Keratinocyte (primary cell): ENCODE measurements around the gene HIGD2A. TPM values are rescaled to one million over a fixed set of nuclear protein-coding genes. Genes with fewer than 3 reads are reported as not detected.

Experiments
- DNase-seq: peaks from one replicate; pipeline ENCODE4 v3.0.0-alpha.2; 2011; ENCODE audit warnings: low read depth, missing footprints, low spot score
- FAIRE-seq: peaks from 2 replicates; lab custom pipeline; 2011; peaks lifted over from hg19 to GRCh38; lab: Jason Lieb, UNC
- H2AFZ ChIP-seq: 2 replicates; pipeline ENCODE4 v1.6.0; 2012; ENCODE audit warnings: low read length, control low read depth, inconsistent platforms; ENCODE audit not compliant: control insufficient read depth
- H3K27ac ChIP-seq: 2 replicates; pipeline ENCODE4 v1.5.1; 2011; ENCODE audit warnings: low read length; ENCODE audit not compliant: control insufficient read depth, insufficient read depth
- H3K27me3 ChIP-seq: 3 replicates; pipeline ENCODE4 v1.6.0; 2011; ENCODE audit warnings: low read length; ENCODE audit not compliant: control insufficient read depth, insufficient read depth; ENCODE audit errors: extremely low read depth
- H3K36me3 ChIP-seq, 2 experiments: 2 replicates in 1 of 2; 3 replicates in 1 of 2; pipeline ENCODE4 v1.5.1; 2011; ENCODE audit warnings: low read length in 2 of 2, mild to moderate bottlenecking in 1 of 2; ENCODE audit not compliant: control insufficient read depth in 2 of 2, insufficient read depth in 2 of 2; ENCODE audit errors: extremely low read depth in 1 of 2
- H3K4me1 ChIP-seq: 3 replicates; pipeline ENCODE4 v1.5.1; 2011; ENCODE audit warnings: low read length; ENCODE audit not compliant: control insufficient read depth, insufficient read depth; ENCODE audit errors: extremely low read depth
- H3K4me2 ChIP-seq: 3 replicates; pipeline ENCODE4 v1.6.0; 2011; ENCODE audit warnings: low read depth, low read length; ENCODE audit not compliant: control insufficient read depth, insufficient read depth; ENCODE audit errors: extremely low read depth
- H3K4me3 ChIP-seq, 3 experiments: fragments of 200-600 bp in 1 of 3; sonication (generic) in 1 of 3; 2 replicates in 2 of 3; 3 replicates in 1 of 3; pipeline ENCODE4 v1.5.1; 2011 to 2016; ENCODE audit warnings: low read length in 3 of 3, mild to moderate bottlenecking in 3 of 3, control low read depth in 2 of 3, inconsistent platforms in 1 of 3, low read depth in 1 of 3, mixed read lengths in 1 of 3, mixed run types in 1 of 3, moderate library complexity in 1 of 3; ENCODE audit not compliant: control insufficient read depth in 2 of 3, insufficient read depth in 2 of 3; ENCODE audit errors: extremely low read depth in 1 of 3
- H3K79me2 ChIP-seq: 2 replicates; pipeline ENCODE4 v1.6.0; 2012; ENCODE audit warnings: low read length; ENCODE audit not compliant: control insufficient read depth, insufficient read depth
- H3K9ac ChIP-seq: 3 replicates; pipeline ENCODE4 v1.6.0; 2011; ENCODE audit warnings: low read length; ENCODE audit not compliant: control insufficient read depth, insufficient read depth; ENCODE audit errors: extremely low read depth
- H3K9me1 ChIP-seq: 3 replicates; pipeline ENCODE4 v1.6.0; 2011; ENCODE audit warnings: low read length; ENCODE audit not compliant: control insufficient read depth, insufficient read depth; ENCODE audit errors: extremely low read depth
- H3K9me3 ChIP-seq: 2 replicates; pipeline ENCODE4 v1.5.1; 2012; ENCODE audit warnings: low read depth, low read length; ENCODE audit not compliant: control insufficient read depth
- H4K20me1 ChIP-seq: 3 replicates; pipeline ENCODE4 v1.6.0; 2011; ENCODE audit warnings: low read length; ENCODE audit not compliant: control insufficient read depth, insufficient read depth; ENCODE audit errors: extremely low read depth
- CTCF ChIP-seq, 3 experiments: IDR thresholded peaks in 1 of 3; conservative IDR thresholded peaks in 1 of 3; optimal IDR thresholded peaks in 1 of 3; 2 replicates in 2 of 3; 3 replicates in 1 of 3; pipeline versions ENCODE3 to v1.5.1; 2011; ENCODE audit warnings: low read length in 3 of 3, mild to moderate bottlenecking in 3 of 3, moderate library complexity in 2 of 3, control low read depth in 1 of 3, inconsistent platforms in 1 of 3; ENCODE audit not compliant: insufficient read depth in 2 of 3; ENCODE audit errors: extremely low read depth in 1 of 3
- EZH2 ChIP-seq: IDR thresholded peaks from one replicate; pipeline ENCODE4 v1.6.1; 2012; ENCODE audit warnings: inconsistent platforms, mild to moderate bottlenecking, low read length, moderate library complexity
- dilution Hi-C: fragments of 300-500 bp; cut with MboI; formaldehyde crosslinking; loops from one replicate; pipeline ENCODE4 v1.7.0; 2020; ENCODE audit warnings: low sequenced_read_pairs; ENCODE audit not compliant: extremely low pct_ligation_motif_present
- polyA plus RNA-seq, 5 experiments: library from polyadenylated mRNA; depleted of rRNA in 3 of 5; stranded (reverse) in 3 of 5; stranded (forward) in 1 of 5; unstranded in 1 of 5; fragments of >200 nt; gene quantifications; 1 replicate in 1 of 5; 2 replicates in 3 of 5; 3 replicates in 1 of 5; pipeline versions ENCODE4 v1.2.1 to v1.2.3, GENCODE V29; 2011 to 2012; ENCODE audit warnings: missing spikeins in 2 of 5, low read depth in 1 of 5, low replicate concordance in 1 of 5

The HIGD2A gene
- polyA plus RNA-seq, 1 donor (not counting 4 experiments of a cell fraction or from before 2014, with no cell fraction given): 74.6 TPM

DNA sequence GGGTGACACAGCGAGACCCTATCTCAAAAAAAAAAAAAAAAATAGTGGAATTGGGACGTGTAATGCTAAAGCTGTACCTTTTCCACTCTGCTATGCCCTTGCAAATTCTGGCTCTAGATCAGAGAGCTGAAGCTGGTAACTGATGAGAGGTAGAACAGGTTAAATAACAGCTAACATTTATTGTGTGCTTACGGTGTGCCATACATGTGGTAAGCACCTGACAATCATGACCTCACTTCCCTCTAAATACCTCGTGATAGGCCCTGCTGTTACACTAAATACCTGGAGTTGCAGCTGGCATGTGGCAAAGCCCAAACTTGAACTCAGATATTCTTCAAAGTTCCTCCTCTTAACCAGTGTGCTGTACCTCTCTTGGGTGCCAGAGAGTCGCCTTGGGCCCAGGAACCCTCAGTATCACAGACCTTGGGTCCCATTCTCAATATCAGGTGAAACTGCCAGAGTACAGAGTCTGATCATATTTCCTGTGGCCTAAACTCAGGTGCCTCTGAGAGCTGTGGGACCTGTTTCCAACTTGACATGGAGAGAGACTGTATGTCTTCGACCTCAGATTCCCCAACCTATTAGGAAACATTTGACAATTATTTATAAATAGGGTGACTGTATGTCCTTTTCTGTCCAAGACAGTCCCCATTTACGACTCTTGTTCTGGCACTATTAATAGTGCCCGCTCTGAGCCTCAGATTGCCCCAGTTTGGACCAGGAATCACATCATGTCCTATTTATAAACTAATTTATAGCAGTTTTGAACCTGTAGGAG lies 18.4 kb upstream of the HIGD2A start:
- Histone ChIP-seq H4K20me1 (no peaks in the 10 kb centered on the region), H3K4me3 (no peak overlapping the region), H3K27me3 (no peaks in the 10 kb centered on the region), H3K9me1 (no peaks in the 10 kb centered on the region), H3K4me2 (no peak overlapping the region), H3K4me1 (peaks cover 3% of the 10 kb centered on the region), H3K9ac (no peak overlapping the region), H3K9me3 (no peaks in the 10 kb centered on the region), H3K79me2 (no peaks in the 10 kb centered on the region), H2AFZ (no peak overlapping the region), H3K27ac (no peak overlapping the region), H3K36me3 (peaks cover 0 to 6% of the 10 kb centered on the region in 2 experiments)
- dilution Hi-C loops: no loop called here
- TF ChIP-seq EZH2: no peak
- no peak for TF ChIP-seq CTCF (optimal IDR thresholded peaks at IDR 0.05 in 1 of 3, IDR thresholded peaks at IDR 0.05 in 1 of 3, conservative IDR thresholded peaks at IDR 0.05 in 1 of 3; ENCODE audit: extremely low read depth in 1 of 3, insufficient read depth in 2 of 3, low read length in 3 of 3)
- DNase-seq (no peak), FAIRE-seq (no peak)

DNA sequence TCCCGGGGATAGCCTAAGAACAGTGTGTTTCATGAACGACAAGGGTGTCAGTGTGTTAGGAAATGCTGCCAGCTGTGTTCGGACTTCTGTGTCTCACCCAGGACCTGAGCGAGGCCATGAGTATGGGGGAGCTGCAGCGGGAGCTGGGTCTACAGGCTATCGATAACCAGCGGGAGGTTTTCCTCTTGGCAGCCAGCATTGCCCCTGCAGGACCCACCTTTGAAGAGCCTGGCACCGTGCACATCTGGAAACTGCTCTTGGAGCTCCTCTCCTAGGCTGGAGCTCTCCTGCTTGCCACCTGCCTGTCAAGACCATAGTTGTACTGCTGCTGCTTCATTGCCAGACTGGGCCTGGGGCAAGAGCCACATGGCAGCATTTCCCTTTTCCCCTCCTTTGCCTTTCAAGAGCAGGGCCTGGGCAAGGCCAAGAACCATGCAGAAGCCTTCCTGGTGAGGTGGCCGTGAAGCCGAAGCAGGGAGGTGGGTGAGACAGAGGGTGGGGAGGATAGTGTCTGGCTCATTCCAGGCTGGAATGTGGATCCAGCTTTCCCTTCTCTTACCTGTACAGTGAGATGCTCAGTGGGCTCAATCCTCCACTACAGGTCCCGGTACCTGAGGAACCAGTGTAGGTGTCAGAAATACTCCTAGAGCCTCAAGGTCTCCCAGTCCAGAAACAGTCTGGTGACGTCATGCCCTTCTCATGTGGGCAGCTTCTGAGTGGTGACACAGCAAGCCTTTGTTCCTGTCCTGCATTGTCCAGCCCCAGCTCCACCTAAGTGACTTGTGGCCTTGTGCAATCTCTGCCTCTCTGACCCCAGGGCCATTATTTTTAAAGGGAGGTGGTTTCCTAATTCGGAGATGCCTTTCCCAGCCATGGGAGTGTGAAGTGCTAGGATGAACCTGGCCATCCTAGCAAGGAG lies 16.7 kb upstream of the HIGD2A start:
- FAIRE-seq: no peak
- no peak for TF ChIP-seq CTCF (optimal IDR thresholded peaks at IDR 0.05 in 1 of 3, IDR thresholded peaks at IDR 0.05 in 1 of 3, conservative IDR thresholded peaks at IDR 0.05 in 1 of 3; ENCODE audit: extremely low read depth in 1 of 3, insufficient read depth in 2 of 3, low read length in 3 of 3)
- no peak for TF ChIP-seq EZH2
- H3K9me1 ChIP-seq: no peaks in the 10 kb centered on the region

More for the DNA sequence above, 16.7 kb upstream of the HIGD2A start:
- Histone ChIP-seq H3K36me3 (peaks cover 0 to 6% of the 10 kb centered on the region in 2 experiments), H3K4me3 (no peak overlapping the region), H3K9ac (no peak overlapping the region), H3K9me3 (no peaks in the 10 kb centered on the region), H3K4me1 (no peaks in the 10 kb centered on the region), H3K27ac (no peak overlapping the region), H3K4me2 (no peak overlapping the region), H3K79me2 (no peaks in the 10 kb centered on the region), H2AFZ (no peak overlapping the region), H3K27me3 (no peaks in the 10 kb centered on the region), H4K20me1 (no peaks in the 10 kb centered on the region)
- no peak for DNase-seq
- dilution Hi-C loops: no loop called here
